Vagina (tissue), 2 donors: ENCODE data around the gene LPCAT1. TPM values are rescaled to one million over a fixed set of nuclear protein-coding genes. Genes with fewer than 3 reads are reported as not detected.

Experiments used
- DNase-seq, 2 donors: peaks; one replicate each; pipeline ENCODE4 v3.0.0-alpha.2; 2017; ENCODE audit errors: extremely low spot score in 2 of 2
- H3K27ac ChIP-seq: fragments of 200-600 bp; sonication (generic); one replicate; pipeline ENCODE4 v1.5.1; 2019
- H3K27me3 ChIP-seq: fragments of 200-600 bp; sonication (generic); one replicate; pipeline ENCODE4 v1.5.1; 2019
- H3K36me3 ChIP-seq, 2 donors: fragments of 200-600 bp; sonication (generic); one replicate each; pipeline ENCODE4 v1.5.1; 2017 to 2019
- H3K4me1 ChIP-seq: fragments of 200-600 bp; sonication (generic); one replicate; pipeline ENCODE4 v1.5.1; 2019
- H3K4me3 ChIP-seq, 2 donors: fragments of 200-600 bp; sonication (generic); 1 replicate in 1 of 2; 2 replicates in 1 of 2; pipeline ENCODE4 v1.5.1; 2016 to 2019
- H3K9me3 ChIP-seq: fragments of 200-600 bp; sonication (generic); one replicate; pipeline ENCODE4 v1.5.1; 2019
- CTCF ChIP-seq, 3 experiments: fragments of 450-650 bp in 2 of 3; fragments of 200-600 bp in 1 of 3; sonication (generic) in 1 of 3; IDR thresholded peaks; one replicate each; pipeline ENCODE4 v1.5.1; 2017 to 2019; ENCODE audit warnings: antibody characterized with exemption in 3 of 3, mild to moderate bottlenecking in 2 of 3, moderate library complexity in 2 of 3
- POLR2A ChIP-seq, 2 donors: fragments of 450-650 bp; IDR thresholded peaks; one replicate each; pipeline ENCODE4 v1.6.1; 2017; ENCODE audit warnings: antibody characterized with exemption in 2 of 2, mild to moderate bottlenecking in 2 of 2, moderate library complexity in 2 of 2
- POLR2AphosphoS5 ChIP-seq, 2 donors: sonication (generic); formaldehyde crosslinking; IDR thresholded peaks; one replicate each; pipeline ENCODE4 v1.9.0; 2017; ENCODE audit warnings: antibody characterized with exemption in 2 of 2, mild to moderate bottlenecking in 2 of 2, low read depth in 1 of 2; ENCODE audit not compliant: insufficient read depth in 1 of 2
- intact Hi-C: fragments of 100-400 bp; cut with DNase I; formaldehyde crosslinking; loops from one replicate; pipeline ENCODE4 v1.15.1; 2023
- total RNA-seq: library from RNA; depleted of rRNA; stranded (reverse); fragments of >200 nt; gene quantifications from one replicate; pipeline ENCODE4 v1.2.3, GENCODE V29; 2016

Gene LPCAT1
- total RNA-seq, 1 donor from 2014 or later: 29.7 TPM

GRCh38 chr5:1466631-1467265 is 57.0 kb downstream of the LPCAT1 start:
- intact Hi-C loops: no loop called here
- TF ChIP-seq CTCF (IDR thresholded peaks at IDR 0.05) (no peak), POLR2A (IDR thresholded peaks at IDR 0.05) (no peak), POLR2AphosphoS5 (IDR thresholded peaks at IDR 0.05; ENCODE audit: insufficient read depth in 1 of 2, low read depth in 1 of 2) (no peak)
- no peak for DNase-seq

GRCh38 chr5:1465966-1466471 is 57.7 kb downstream of the LPCAT1 start:
- Histone ChIP-seq H3K27ac (no peak overlapping the region), H3K36me3 (peaks cover 0 to 36% of the 10 kb centered on the region in 2 donors), H3K27me3 (no peaks in the 10 kb centered on the region), H3K4me1 (no peaks in the 10 kb centered on the region), H3K4me3 (no peak overlapping the region), H3K9me3 (no peaks in the 10 kb centered on the region)
- intact Hi-C loops: no loop called here
- DNase-seq: no peak
- TF ChIP-seq POLR2A (IDR thresholded peaks at IDR 0.05) (no peak), CTCF (IDR thresholded peaks at IDR 0.05) (no peak), POLR2AphosphoS5 (IDR thresholded peaks at IDR 0.05; ENCODE audit: insufficient read depth in 1 of 2, low read depth in 1 of 2) (no peak)

More at GRCh38 chr5:1466631-1467265, 57.0 kb downstream of the LPCAT1 start:
- Histone ChIP-seq H3K9me3 (no peaks in the 10 kb centered on the region), H3K27ac (no peak overlapping the region), H3K36me3 (peaks cover 0 to 28% of the 10 kb centered on the region in 2 donors), H3K4me1 (no peaks in the 10 kb centered on the region), H3K27me3 (no peaks in the 10 kb centered on the region), H3K4me3 (no peak overlapping the region)

- H3K36me3 ChIP-seq: peaks cover 0 to 33% of the 10 kb centered on the region in 2 donors
- H3K4me1 ChIP-seq: no peaks in the 10 kb centered on the region
- no peak overlapping the region for H3K27ac ChIP-seq
- no peaks in the 10 kb centered on the region for H3K9me3 ChIP-seq
- H3K4me3 ChIP-seq: no peak overlapping the region
- TF ChIP-seq POLR2AphosphoS5 (IDR thresholded peaks at IDR 0.05; ENCODE audit: insufficient read depth in 1 of 2, low read depth in 1 of 2) (no peak), POLR2A (IDR thresholded peaks at IDR 0.05) (no peak), CTCF (IDR thresholded peaks at IDR 0.05) (no peak)
- DNase-seq: no peak
- intact Hi-C loops: no loop called here
- no peaks in the 10 kb centered on the region for H3K27me3 ChIP-seq
These were observed 58.6 kb downstream of the LPCAT1 start for GRCh38 chr5:1465117-1465516.

- peaks cover 0 to 30% of the 10 kb centered on the region in 2 donors for H3K36me3 ChIP-seq
- H3K27ac ChIP-seq: no peak overlapping the region
- no peaks in the 10 kb centered on the region for H3K27me3 ChIP-seq
- no peak overlapping the region for H3K4me3 ChIP-seq
- intact Hi-C loops: no loop called here
- no peaks in the 10 kb centered on the region for H3K9me3 ChIP-seq
- DNase-seq: no peak
- TF ChIP-seq CTCF (IDR thresholded peaks at IDR 0.05): no peak
- TF ChIP-seq POLR2AphosphoS5 (IDR thresholded peaks at IDR 0.05; ENCODE audit: insufficient read depth in 1 of 2, low read depth in 1 of 2): no peak
- no peak for TF ChIP-seq POLR2A (IDR thresholded peaks at IDR 0.05)
- H3K4me1 ChIP-seq: no peaks in the 10 kb centered on the region
These were observed 59.2 kb downstream of the LPCAT1 start for GRCh38 chr5:1464511-1464910.

GRCh38 chr5:1464096-1464446 is 59.7 kb downstream of the LPCAT1 start:
- H3K9me3 ChIP-seq: no peaks in the 10 kb centered on the region
- intact Hi-C loops: no loop called here
- no peak overlapping the region for H3K4me3 ChIP-seq
- TF ChIP-seq CTCF (IDR thresholded peaks at IDR 0.05) (no peak), POLR2AphosphoS5 (IDR thresholded peaks at IDR 0.05; ENCODE audit: insufficient read depth in 1 of 2, low read depth in 1 of 2) (no peak), POLR2A (IDR thresholded peaks at IDR 0.05) (no peak)
- H3K27ac ChIP-seq: no peak overlapping the region
- no peaks in the 10 kb centered on the region for H3K4me1 ChIP-seq
- no peak for DNase-seq
- no peaks in the 10 kb centered on the region for H3K27me3 ChIP-seq
- H3K36me3 ChIP-seq: peaks cover 0 to 30% of the 10 kb centered on the region in 2 donors
